Hepatocyte (in vitro differentiated cells): ENCODE data around the gene TEPSIN.

Experiments
- EZH2 ChIP-seq: fragments of 200-600 bp; sonication (generic); IDR thresholded peaks from 2 replicates; pipeline ENCODE4 v1.6.1; 2016; ENCODE audit warnings: antibody characterized with exemption, mild to moderate bottlenecking, borderline replicate concordance
- EZH2phosphoT487 ChIP-seq: fragments of 200-600 bp; sonication (generic); IDR thresholded peaks from one replicate; pipeline ENCODE4 v1.6.1; 2018; ENCODE audit warnings: antibody characterized with exemption, mild to moderate bottlenecking, low read depth, moderate library complexity; ENCODE audit not compliant: unreplicated experiment, severe bottlenecking
- TF ChIP-seq, protein P1 (sequence below): fragments of 200-600 bp; sonication (generic); IDR thresholded peaks from 2 replicates; pipeline ENCODE4 v1.5.1; 2016; ENCODE audit warnings: antibody characterized with exemption, mild to moderate bottlenecking; ENCODE audit not compliant: poor library complexity

DNA sequence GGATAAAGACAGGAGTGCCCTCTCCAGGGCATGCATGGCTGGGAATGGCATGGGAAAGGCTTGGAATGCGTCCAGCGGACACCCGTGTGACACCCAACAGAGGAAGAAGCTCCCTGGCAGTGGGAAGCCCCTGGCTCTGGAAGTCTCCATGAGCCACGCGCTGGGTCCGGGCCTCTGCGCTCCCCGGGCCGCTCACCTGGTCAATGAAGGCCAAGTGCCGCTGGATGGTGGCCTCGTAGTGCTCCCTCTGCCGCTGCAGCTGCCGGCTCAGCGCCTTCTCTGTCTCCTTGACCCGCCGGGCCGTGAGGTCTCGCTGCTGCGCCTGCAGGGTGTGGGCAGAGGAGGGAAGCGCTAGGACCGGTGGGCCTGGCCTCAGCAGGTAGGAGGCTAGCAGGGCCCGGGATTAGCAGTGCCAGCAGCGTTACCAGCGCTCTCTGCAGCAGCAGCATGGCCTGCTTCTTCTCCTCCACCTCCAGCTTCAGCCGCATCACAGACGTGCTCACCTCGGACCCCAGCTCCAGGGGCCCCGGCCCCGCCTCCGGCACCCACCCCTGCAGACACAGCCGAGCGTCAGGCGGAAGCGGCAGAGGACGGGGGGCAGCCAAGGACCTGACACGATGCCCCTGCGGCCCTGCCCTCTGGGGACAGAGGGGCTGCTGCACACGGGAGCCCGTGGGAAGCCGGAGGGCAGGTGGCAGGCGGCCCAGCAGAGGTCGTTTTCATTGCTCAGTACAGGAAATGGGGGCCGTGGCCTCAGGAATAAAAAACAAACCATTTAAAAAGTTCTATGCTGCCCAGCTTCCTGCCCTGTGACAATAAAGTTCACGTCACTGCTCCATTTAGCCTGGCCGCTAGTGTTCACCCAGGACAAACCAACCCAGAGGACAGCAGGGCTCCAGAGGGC, 42.1 kb downstream of the TEPSIN start:
- TF ChIP-seq, protein P1, sequence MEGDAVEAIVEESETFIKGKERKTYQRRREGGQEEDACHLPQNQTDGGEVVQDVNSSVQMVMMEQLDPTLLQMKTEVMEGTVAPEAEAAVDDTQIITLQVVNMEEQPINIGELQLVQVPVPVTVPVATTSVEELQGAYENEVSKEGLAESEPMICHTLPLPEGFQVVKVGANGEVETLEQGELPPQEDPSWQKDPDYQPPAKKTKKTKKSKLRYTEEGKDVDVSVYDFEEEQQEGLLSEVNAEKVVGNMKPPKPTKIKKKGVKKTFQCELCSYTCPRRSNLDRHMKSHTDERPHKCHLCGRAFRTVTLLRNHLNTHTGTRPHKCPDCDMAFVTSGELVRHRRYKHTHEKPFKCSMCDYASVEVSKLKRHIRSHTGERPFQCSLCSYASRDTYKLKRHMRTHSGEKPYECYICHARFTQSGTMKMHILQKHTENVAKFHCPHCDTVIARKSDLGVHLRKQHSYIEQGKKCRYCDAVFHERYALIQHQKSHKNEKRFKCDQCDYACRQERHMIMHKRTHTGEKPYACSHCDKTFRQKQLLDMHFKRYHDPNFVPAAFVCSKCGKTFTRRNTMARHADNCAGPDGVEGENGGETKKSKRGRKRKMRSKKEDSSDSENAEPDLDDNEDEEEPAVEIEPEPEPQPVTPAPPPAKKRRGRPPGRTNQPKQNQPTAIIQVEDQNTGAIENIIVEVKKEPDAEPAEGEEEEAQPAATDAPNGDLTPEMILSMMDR: no peak
- TF ChIP-seq EZH2phosphoT487 (no peak), EZH2 (no peak)
